DMS 273 (cell line): ENCODE data around the gene SF3B4.

Experiments
- DNase-seq: peaks from one replicate; lab custom pipeline; 2025; ENCODE audit not compliant: unreplicated experiment; lab: John Stamatoyannopoulos, UW

SF3B4 gene

DNA sequence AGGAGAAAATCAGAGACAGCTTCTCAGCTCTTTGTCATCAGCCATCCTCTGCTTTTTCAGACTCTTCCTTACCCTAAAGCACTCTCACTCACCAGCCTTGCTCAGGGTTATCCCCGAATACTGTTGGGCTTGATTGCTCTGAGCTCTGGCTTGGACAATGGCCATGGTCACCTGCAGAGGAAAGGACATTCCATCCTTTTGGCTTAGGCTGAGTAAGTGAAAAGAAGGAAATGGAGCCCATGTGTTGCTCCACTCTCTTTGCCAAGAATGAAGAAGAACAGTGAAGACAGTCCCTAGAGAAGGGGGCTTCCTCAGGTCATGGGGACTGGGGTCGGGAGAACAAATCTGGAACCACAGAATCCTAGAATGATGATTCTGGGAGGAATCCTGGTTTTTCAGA, 6.8 kb upstream of the SF3B4 start:
- DNase-seq: no peak

DNA sequence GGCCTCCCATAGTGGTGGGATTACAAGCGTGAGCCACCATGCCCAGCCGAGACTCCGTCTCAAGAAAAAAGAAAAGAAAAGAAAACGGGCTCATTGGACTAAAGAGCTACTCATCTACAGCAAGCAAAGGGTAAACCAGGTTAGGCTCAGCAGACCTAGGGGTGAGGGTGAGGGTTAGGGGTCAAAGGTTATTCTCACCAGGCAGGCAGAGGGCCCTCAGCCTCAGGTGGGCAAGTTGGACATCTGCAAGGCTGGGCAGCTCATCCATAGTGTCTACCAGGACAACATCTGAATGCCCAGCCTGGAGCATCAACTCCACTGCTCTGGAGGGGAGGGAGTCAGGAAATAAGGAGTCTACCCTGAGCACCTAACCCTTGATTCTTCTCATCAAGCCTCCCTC, 5.6 kb upstream of the SF3B4 start:
- no peak for DNase-seq

DNA sequence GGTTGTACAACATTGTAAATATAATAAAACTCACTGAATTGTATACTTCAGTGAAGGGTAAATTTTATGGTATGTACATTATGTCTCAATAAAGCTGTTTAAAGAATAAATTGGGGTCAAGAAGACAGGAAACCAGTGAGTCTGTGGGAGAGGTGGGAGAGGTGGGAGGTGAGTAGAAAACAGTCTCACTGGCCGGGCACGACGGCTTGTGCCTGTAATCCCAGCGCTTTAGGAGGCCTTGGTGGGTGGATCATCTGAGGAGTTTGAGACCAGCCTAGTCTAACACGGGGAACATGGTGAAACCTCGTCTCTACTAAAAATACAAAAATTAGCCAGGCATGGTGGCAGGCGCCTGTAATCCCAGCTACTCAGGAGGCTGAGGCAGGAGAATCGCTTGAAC, 4.9 kb upstream of the SF3B4 start:
- no peak for DNase-seq

DNA sequence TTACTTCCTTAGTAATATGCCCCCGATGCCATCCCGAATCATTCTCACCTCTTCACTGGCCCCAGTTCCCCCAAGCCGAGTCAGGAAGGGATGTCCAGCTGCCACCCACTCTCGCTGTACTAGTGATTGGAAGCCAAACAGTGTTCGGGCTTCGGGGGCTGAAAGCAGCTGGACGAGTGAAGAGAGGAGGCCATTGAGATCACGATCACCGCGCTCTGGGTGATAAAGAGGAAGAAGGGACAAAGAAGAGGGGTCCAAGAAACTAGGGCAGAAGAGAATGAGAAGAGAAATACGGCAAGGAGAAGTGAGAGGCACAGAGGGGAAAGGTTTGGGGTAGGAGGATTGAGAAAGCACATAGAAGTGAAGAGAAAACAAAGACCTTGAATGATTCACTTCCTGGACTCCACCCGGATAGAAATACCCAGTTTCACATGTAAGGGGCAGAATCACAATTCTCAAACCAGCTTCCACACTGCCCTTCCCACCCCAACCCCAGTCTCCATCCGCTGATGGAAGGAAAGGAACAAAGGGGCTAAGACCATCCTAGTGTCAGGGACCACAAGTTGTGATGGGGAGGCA, 3.7 kb upstream of the SF3B4 start:
- no peak for DNase-seq

DNA sequence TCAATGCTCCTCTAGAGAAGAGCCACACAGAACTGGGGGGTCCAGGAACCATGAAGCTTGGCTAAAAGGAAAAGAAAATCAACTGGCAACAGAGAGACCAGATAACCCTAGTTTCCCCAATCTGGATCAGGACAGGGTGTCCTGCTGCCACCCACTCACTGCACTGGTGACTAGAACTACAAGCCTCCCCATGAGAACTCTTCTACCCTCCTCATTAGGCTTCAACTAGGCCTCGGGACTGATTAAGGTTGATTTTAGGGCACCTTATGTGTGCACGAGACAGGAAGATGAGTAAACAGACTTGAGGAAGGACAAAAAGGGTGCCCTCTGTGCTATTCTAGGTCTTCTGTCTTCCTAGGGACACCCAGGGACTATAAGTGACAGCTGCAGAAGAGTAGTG, 2.3 kb upstream of the SF3B4 start:
- no peak for DNase-seq

DNA sequence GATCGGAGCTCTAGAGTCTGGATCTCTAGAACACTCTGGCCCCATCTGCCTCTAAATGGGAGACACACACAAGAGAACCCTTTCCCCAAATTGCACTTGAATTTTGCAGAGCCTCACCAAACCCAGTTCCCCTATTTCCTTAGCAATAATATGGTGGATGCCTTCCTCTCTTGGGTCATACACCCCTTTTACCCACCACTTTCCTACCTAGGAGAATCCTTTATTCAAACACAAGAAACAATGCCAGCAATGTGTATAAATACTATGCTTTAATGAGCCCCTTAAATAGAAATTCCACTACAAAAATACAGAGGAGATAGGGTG, 760 bp upstream of the SF3B4 start:
- no peak for DNase-seq

DNA sequence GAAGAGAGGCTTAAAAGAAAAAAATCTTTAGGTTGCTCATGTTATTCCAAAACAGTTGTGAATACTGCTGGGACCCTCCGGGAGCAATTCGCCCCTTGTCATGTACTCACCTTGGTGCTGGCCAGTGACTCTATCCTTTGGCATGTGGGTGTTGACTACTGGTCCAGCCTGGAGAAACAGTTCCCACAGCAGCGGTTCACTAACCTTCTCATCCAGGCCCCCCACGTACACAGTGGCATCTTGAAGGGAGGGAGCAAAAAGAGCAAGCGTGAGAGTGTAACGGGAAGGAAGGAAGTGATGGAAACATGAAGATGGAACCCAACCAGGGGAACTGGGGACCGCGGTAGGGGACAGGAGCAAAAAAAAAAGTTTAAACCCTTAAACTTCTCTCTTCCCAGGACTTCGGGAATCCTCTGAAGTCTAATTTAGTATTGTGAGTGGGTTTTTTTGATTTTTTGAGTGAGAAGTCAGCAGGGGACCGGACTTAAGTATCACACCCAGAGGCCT, 494 bp downstream of the SF3B4 start:
- DNase-seq: no peak

DNA sequence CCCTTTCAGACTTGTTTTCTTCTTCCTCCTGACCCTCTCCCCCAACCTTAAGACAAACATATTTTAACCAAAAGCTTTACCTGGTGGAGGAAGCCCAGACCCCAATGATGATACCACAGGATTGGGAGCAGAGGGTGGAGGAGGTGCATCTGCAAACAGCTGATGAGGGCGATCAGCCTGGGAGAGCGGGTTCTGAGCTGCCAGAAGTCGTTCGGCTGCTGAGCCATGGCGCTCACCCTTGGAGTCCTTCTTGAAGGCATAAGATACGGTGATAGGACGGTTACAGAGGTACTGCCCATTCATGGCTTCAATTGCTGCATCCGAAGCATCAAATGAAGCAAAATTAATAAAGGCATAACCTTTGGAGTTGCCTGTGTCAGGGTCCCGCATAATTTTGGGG, 1.3 kb downstream of the SF3B4 start:
- DNase-seq: no peak

DNA sequence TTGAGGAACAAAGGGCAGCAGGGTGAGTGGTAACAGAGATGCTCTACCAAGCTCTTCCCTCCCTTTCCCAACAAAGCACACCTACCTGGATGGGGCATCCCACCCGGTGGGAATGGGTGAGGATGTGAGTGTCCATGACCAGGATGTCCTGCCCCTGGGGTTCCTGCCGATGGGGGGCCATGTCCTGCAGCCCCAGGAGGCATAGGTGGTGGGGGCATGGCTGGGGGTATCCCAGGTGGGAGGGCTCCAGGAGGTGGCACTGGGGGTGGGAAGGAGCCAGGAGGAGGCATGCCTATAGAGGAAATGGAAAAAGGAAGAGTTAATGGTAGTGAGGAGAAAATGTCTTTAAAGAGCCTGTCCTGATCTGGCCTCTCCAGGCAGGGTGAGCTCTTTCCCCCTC, 1.9 kb downstream of the SF3B4 start:
- DNase-seq: no peak

DNA sequence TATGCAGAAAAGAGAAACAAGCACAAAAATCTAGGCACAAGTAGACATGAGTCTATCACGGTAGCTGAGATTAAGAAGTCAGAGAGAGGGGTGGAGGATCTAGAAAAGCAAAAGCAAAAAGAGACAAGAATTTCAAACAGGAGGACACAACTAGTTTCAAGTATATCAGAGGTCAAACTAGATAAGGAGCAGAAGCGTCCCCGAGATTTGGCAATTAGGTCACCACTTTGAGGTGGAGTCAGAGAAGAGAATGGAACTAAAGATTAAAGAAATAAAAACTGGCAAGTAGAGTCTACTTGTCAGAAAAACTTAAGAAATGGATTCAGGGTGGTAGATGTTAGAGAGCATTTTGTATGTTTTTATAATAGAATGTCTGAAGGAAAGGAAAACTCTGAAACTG, 2.3 kb downstream of the SF3B4 start:
- DNase-seq: no peak

DNA sequence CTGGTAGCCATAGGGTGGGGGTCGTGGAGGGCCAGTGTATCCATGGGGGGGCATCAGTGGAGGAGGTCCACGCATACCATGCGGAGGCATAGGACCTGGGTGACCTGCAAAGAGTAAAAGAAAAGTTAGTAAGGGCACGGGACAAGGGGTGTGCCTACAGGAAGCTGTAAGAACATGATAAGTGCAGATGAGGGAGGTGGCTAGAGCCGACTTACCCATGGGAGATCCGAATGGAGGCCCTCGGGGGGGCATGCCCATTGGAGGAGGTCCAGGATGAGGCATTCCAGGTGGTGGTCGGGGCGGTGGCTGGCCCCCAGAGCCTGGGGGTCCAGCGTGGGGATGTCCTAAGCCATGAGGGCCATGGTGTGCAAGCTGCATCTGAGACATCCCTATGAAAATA, 4.0 kb downstream of the SF3B4 start:
- DNase-seq: no peak

DNA sequence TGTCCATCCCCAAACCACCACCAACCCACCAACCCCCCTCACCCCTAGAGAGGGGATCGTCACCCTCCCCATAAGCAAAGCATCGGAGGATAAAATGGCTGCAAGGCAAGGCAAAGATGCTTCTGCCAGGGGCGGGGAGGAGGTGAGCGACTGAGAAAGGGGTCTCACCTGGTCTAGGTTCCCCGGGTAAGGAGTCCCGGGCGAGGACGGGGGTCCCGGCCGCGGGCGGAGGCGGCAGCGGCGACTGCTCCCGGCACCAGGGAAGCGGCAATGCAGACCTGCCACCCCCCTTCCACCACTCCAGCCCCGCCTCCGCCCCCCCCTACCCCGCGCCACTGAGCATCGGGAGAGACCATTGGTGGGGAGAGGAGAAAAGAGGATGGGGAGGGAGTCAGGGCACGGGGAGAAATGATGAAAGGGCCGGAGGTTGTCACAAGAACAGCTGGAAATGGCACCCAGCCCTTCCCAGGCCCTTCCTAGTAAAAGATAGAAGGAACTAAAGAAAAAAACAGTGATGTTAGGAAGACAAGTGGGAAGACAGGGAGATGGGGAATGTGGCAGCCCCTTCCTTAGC, 9.9 kb downstream of the SF3B4 start, which contains the start of gene SV2A:
Gene SV2A, minus strand, starts transcription at position 274 of the 574 bp plus-strand sequence. CDS start 4,004 bp downstream, outside the sequence.
- DNase-seq: peak; percentile 83

DNA sequence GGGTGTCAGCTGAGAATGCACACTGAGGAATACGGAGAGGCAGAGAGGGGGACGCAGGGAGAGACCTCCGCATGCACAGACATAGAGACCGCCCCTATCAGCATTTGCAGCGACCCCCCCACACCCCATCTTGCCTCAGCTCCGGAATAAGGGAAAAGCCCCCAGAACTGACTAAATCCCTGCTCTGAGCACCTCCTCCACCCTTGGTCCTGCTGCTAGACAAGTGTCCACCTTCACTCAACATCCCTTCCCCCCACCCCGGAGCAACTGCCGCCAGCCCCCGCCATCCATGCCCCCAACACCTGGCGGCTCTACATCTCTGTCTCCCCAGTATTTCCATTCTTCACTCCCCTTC, 10.7 kb downstream of the SF3B4 start:
- no peak for DNase-seq

DNA sequence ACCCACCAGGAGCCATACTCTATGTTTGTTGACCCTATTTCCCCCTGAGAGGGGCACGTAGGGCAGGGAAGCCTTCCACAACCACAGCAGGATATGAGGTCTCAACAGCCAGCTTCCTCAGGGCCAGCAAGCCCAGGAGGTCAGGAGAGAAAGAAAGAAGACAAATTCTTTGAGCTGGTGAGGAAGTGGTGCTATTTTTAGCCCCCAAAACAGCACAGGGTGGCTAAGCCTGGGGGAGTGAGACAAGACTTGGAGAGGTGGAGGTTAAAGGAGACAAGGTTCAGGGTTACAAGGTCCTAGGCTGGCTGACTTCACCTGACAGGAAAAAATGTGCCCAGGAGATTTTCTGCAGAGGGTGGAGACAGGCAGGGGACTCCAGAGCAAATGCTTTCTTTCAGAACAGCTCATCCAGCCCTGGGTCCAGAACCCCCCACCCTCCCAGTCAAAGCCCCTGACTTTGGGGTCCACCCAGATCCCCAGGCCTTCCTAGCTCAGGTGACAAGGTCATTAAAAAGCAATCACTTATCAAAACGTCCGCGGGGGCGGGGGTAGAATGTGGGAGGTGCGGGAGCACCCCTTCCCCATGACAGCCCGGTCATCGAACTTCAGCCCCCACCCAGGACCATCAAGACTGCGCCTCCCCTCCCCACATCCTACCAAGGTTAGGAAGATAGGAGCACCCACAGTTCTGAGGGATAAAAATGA, 11.3 kb downstream of the SF3B4 start:
- DNase-seq: no peak

DNA sequence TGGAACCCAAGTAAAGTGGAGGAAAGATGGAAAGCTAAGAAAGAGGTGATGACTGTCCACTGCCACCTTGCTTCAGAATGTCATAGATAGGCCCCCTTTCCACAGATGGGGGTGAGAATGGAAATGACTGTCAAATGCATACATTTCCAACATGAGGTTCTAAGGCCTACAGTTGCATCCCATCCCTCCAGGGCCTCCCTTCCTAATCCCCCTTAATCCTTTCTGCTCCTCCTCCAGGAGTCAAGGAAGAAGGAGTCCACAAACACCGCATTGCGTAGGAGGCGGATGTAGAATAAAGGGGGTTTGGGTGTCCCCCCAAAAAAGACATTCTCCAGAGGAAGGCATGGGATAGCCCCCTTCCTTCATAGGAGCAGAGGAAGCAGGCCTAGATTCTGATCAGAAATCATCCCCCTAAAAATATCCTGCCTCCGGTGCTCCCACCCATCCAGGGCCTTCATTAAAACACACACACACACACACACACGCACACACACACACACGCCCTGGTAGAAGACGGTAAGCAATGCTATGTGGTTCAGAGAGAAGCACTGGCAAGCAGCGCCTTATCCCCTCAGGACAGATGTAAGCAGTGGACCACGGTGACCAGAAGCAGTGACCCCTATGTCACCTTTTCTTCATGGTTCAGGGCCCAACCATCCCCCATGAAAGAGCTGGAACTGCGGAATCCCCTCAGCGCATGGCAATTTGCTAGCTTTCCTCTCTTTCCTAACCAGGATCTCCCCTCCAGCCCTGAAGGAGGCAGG, 12.0 kb downstream of the SF3B4 start:
- no peak for DNase-seq

DNA sequence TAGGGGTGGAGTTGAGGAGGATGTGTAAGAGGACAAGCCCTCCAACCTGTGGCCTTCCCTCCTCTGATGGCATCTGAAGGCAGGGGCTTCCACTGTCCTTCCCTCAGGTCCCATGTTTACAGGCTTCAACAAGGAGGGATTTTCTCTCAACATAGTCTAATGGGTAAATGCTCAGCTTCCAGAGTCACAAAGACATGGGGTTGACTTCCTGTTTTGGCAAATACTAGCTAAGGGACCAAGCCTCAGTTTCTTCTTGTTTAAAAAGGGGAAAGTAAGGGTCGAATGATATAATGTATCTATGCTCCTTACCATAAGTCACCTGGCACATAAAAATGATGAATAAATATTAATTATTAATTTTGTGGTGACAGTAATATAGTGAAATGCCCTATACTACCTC, 13.1 kb downstream of the SF3B4 start:
- DNase-seq: no peak

DNA sequence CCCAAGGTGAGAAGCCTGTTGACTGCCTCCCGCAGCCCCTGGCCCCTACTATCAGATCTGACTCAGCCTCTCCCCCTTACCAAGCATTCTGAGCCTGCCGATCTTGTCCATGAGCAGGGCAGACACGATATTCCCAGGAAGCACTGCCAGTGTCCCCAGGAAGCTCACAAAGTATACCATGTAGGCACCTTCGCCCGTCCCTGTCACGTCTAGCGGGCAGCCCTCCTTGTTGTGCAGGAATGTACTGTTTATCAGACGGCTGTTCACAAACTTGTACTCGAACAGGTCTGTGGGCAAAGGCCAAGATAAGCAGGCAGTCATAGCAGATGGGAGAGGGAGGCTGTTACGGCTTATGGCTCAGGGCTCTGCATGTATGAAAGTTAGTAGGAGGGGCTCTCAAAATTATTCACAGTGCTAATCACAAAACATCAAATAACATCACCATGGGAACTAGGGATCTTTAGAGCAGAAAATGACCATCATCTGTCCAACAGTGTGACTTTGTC, 21.0 kb downstream of the SF3B4 start:
- no peak for DNase-seq

DNA sequence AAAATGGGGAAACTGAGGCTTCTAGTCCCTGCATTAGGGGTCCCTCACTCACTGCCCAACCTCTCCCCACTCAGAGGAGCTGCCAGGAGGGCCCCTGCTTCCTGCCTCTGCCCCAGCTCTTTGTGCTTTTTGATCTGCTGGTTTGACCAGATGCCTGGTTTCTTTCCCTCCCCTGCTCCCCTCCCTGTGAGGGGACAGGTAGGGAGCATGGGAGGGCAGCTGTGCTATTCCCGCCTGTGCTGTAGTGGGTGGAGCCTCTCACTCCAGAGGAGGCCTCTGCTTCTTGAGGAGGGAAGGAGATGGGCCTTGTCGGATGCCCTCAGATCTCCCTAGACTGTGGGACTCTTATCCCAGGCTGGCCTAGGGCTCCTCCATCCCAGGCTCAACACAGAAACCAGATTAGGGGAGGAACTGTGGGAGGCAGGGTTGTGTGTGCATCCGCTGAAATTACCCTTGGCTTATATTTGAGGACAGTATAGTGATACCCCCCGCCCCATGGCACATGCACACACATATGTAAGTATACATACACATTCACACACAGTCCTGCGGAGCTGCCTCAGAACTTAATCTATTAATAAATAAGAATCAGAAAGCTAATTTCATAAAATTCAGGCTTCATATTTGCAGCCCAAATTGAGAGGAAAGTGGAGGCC, 23.6 kb downstream of the SF3B4 start:
- peak; percentile 42 for DNase-seq

DNA sequence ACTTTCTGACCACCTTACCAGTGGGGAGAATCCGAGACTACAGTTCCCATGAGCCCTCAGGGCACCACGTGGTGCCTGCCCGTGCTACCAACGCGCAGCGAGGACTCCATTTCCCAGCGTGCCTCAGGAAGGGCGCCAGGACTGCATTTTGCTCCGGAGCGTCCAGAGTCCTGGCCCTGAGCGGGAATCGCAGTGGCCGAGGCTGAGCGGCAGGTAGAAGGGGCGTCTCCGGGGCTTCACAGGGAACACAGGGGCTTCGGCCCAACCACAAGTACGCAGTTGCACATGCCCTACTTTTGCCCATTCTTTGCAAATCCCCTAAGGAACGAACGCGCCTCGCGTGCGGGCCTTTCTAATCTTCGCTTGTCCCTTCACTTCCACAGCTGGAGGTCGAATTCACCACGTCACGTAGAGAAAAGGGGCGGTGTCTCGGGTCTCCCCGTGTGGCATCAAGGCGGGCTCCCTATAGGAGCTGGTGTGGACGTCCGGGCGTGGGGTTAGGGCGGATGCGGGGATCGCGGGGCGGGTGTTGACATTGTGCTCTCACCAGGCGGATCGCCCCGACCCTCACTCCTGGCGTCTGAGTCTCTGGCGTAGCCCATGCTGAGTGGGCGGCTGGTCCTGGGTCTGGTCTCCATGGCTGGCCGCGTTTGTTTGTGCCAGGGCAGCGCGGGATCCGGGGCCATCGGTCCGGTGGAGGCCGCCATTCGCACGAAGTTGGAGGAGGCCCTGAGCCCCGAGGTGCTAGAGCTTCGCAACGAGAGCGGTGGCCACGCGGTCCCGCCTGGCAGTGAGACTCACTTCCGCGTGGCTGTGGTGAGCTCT, 27.9 kb downstream of the SF3B4 start, which contains the start of gene BOLA1:
Gene BOLA1, plus strand, starts transcription at position 109 of the 825 bp plus-strand sequence. Its CDS starts 492 bp downstream, at position 601.
- peak; percentile 97 for DNase-seq

DNA sequence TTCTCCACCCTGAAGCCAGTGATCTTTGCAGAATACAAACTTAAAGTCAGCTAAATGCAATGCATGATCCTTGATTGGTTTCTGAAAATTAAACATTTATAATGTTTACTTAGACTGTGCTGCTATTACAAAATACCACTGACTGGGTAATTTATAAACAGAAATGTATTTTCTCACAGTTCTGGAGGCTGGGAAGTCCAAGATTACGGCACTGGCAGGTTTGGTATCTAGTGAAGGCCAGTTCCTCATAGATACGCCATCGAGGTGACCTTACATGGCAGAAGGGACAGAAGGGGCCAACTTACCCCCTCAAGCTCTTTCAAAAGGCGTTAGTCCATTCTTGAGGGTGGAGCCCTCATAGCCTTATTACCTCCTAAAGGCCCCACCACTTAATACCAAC, 31.0 kb downstream of the SF3B4 start:
- no peak for DNase-seq
